ENCODE results near the gene ERC1.

DNA sequence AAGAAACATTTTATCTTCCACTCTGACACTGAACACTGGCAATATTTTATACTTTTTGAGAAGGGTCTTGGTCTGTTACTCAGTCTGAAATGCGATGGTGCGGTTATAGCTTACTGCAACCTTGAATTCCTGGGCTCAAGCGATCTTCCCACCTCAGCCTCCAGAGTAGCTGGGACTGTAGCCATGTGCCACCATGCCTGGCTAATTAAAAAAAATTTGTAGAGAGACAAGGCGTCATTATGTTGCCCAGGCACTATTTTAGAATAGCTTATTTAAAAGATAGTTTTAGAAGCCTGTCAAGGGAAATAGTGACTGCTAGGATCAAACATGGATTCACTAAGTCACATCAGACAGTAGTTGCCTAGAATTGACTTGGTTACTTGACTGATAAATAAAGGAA, 5.9 kb downstream of the ERC1 start:
- no peak for TF ChIP-seq GATA2 (IDR thresholded peaks at IDR 0.05; ENCODE audit: low read depth, low read length)
- no peak for TF ChIP-seq GATA3 (IDR thresholded peaks at IDR 0.05; ENCODE audit: low read depth, low read length)
